Left kidney (tissue), 2 donors: ENCODE data around the gene OR6Q1. TPM values are rescaled to one million over a fixed set of nuclear protein-coding genes. Genes with fewer than 3 reads are reported as not detected.

Experiments
- DNase-seq: peaks from one replicate; pipeline ENCODE4 v3.0.0-alpha.2; 2013
- polyA plus RNA-seq: library from polyadenylated mRNA; unstranded; fragments of 120-200 nt; gene quantifications from one replicate; pipeline ENCODE4 v1.2.1, GENCODE V29; 2013; ENCODE audit not compliant: insufficient read length

Gene OR6Q1
- polyA plus RNA-seq, 1 donor = not detected

- no peak for DNase-seq
These were observed 27.7 kb downstream of the OR6Q1 start for GRCh38 chr11:58058276-58059006.

- no peak for DNase-seq
These were observed 28.2 kb downstream of the OR6Q1 start for GRCh38 chr11:58059007-58059350.

- no peak for DNase-seq
These were observed 29.8 kb downstream of the OR6Q1 start for GRCh38 chr11:58060535-58060934.

- DNase-seq = no peak
These were observed 30.4 kb downstream of the OR6Q1 start for GRCh38 chr11:58060939-58061672.

GRCh38 chr11:58061813-58062212 lies 31.1 kb downstream of the OR6Q1 start:
- DNase-seq = no peak

GRCh38 chr11:58067685-58068084 lies 36.9 kb downstream of the OR6Q1 start:
- DNase-seq = no peak

GRCh38 chr11:58068655-58069054 lies 37.9 kb downstream of the OR6Q1 start:
- no peak for DNase-seq

GRCh38 chr11:58070585-58070984 lies 39.8 kb downstream of the OR6Q1 start:
- no peak for DNase-seq

- no peak for DNase-seq
These were observed 45.0 kb downstream of the OR6Q1 start for GRCh38 chr11:58075781-58076180.

Other genes with a start within 250 kb of the OR6Q1 start
- not detected for gene OR9Q1, start 7.1 kb upstream of the OR6Q1 start, polyA plus RNA-seq
- gene OR9I1, start 94.6 kb downstream of the OR6Q1 start, polyA plus RNA-seq = not detected
- gene OR9Q2, start 158.1 kb downstream of the OR6Q1 start, polyA plus RNA-seq = not detected
- not detected for gene OR1S2, start 173.2 kb downstream of the OR6Q1 start, polyA plus RNA-seq
- gene OR1S1, start 181.8 kb downstream of the OR6Q1 start, polyA plus RNA-seq = not detected
- gene OR10Q1, start 198.0 kb downstream of the OR6Q1 start, polyA plus RNA-seq = not detected
- not detected for gene OR10W1, start 237.3 kb downstream of the OR6Q1 start, polyA plus RNA-seq